T follicular helper cell (primary cell): ENCODE measurements around the gene CYLD.

Experiments used
- DNase-seq: peaks from one replicate; pipeline ENCODE4 v3.0.0-alpha.2; 2020; ENCODE audit warnings: low read depth

Gene CYLD

GRCh38 chr16:50740736-50741135 is 1.1 kb upstream of the CYLD start:
- DNase-seq = no peak

- no peak for DNase-seq
These were observed 583 bp upstream of the CYLD start for GRCh38 chr16:50741225-50741780.

- DNase-seq = peak; percentile 40
These were observed 802 bp downstream of the CYLD start for GRCh38 chr16:50742576-50743200.

GRCh38 chr16:50743581-50744225 is 1.8 kb downstream of the CYLD start:
- no peak for DNase-seq

GRCh38 chr16:50744881-50745280 is 3.0 kb downstream of the CYLD start:
- no peak for DNase-seq

GRCh38 chr16:50745940-50746339 is 4.1 kb downstream of the CYLD start:
- DNase-seq = no peak

- no peak for DNase-seq
These were observed 5.5 kb downstream of the CYLD start for GRCh38 chr16:50747207-50747956.

- DNase-seq = no peak
These were observed 9.6 kb downstream of the CYLD start for GRCh38 chr16:50751528-50751927.

GRCh38 chr16:50752471-50753235 is 10.8 kb downstream of the CYLD start:
- no peak for DNase-seq

- no peak for DNase-seq
These were observed 14.6 kb downstream of the CYLD start for GRCh38 chr16:50756473-50756872.

GRCh38 chr16:50761267-50761666 is 19.4 kb downstream of the CYLD start:
- DNase-seq = no peak

GRCh38 chr16:50762241-50762640 is 20.4 kb downstream of the CYLD start:
- no peak for DNase-seq

- no peak for DNase-seq
These were observed 21.3 kb downstream of the CYLD start for GRCh38 chr16:50763211-50763610.

GRCh38 chr16:50765260-50765659 is 23.4 kb downstream of the CYLD start:
- DNase-seq = no peak

- DNase-seq = no peak
These were observed 24.0 kb downstream of the CYLD start for GRCh38 chr16:50765861-50766260.

GRCh38 chr16:50767197-50767596 is 25.3 kb downstream of the CYLD start:
- DNase-seq = no peak

- no peak for DNase-seq
These were observed 29.5 kb downstream of the CYLD start for GRCh38 chr16:50771366-50771765.

GRCh38 chr16:50774405-50774804 is 32.5 kb downstream of the CYLD start:
- no peak for DNase-seq

GRCh38 chr16:50774960-50775359 is 33.1 kb downstream of the CYLD start:
- no peak for DNase-seq

- DNase-seq = no peak
These were observed 34.2 kb downstream of the CYLD start for GRCh38 chr16:50776037-50776436.

- DNase-seq = no peak
These were observed 36.6 kb downstream of the CYLD start for GRCh38 chr16:50778284-50779163.
